OCI-LY3 (cell line): ENCODE measurements around the gene FAM8A1.

Experiments
- CTCF ChIP-seq: fragments of 200-600, 300-600 bp; sonication (generic); IDR thresholded peaks from 2 replicates; pipeline ENCODE4 v1.5.1; 2014; ENCODE audit warnings: antibody characterized with exemption, low read length, low read depth
- EZH2phosphoT487 ChIP-seq: fragments of 200-600 bp; shearing (Covaris generic); IDR thresholded peaks from 2 replicates; pipeline ENCODE4 v1.6.1; 2018; ENCODE audit warnings: antibody characterized with exemption, mixed run types, low read depth

- TF ChIP-seq CTCF: no peak
- TF ChIP-seq EZH2phosphoT487: no peak
Measured at GRCh38 chr6:17600527-17601385, 654 bp downstream of the FAM8A1 start.
